ENCODE data around the gene LYST.

The LYST gene

GRCh38 chr1:235866913-235867845, 473 bp upstream of the LYST start:
- Histone ChIP-seq H3K4me1 (ENCODE audit: insufficient read depth, low read length) (peaks cover 8% of the 10 kb centered on the region; the same call in 1 of the 2 replicates), H3K4me3 (ENCODE audit: low read length) (peak overlapping the region; percentile 96), H3K27me3 (ENCODE audit: insufficient read depth, low read length) (peaks cover 29% of the 10 kb centered on the region), H3K27ac (ENCODE audit: low read depth, low read length) (no peak overlapping the region; the same call in 1 of the 2 replicates), H3K9me3 (ENCODE audit: insufficient read depth, low read depth, low read length) (no peaks in the 10 kb centered on the region), H3K36me3 (ENCODE audit: insufficient read depth, low read length) (no peaks in the 10 kb centered on the region), H3K9ac (ENCODE audit: low read depth, low read length) (peak overlapping the region; percentile 67)
- 5% methylated on average over 50 of the region's 56 CpGs for WGBS

- Histone ChIP-seq H3K4me1 (ENCODE audit: insufficient read depth, low read length) (peaks cover 8% of the 10 kb centered on the region; the same call in 1 of the 2 replicates), H3K27ac (ENCODE audit: low read depth, low read length) (no peak overlapping the region), H3K4me3 (ENCODE audit: low read length) (peak overlapping the region; percentile 96), H3K9ac (ENCODE audit: low read depth, low read length) (no peak overlapping the region), H3K36me3 (ENCODE audit: insufficient read depth, low read length) (no peaks in the 10 kb centered on the region), H3K27me3 (ENCODE audit: insufficient read depth, low read length) (peaks cover 29% of the 10 kb centered on the region), H3K9me3 (ENCODE audit: insufficient read depth, low read depth, low read length) (no peaks in the 10 kb centered on the region)
- WGBS: 12% methylated on average over 16 of the region's 16 CpGs
These were observed 1.0 kb downstream of the LYST start for GRCh38 chr1:235865565-235866204.

- Histone ChIP-seq H3K27ac (ENCODE audit: low read depth, low read length) (no peak overlapping the region), H3K9ac (ENCODE audit: low read depth, low read length) (no peak overlapping the region), H3K4me1 (ENCODE audit: insufficient read depth, low read length) (peaks cover 8% of the 10 kb centered on the region; the same call in 1 of the 2 replicates), H3K36me3 (ENCODE audit: insufficient read depth, low read length) (no peaks in the 10 kb centered on the region), H3K4me3 (ENCODE audit: low read length) (no peak overlapping the region), H3K9me3 (ENCODE audit: insufficient read depth, low read depth, low read length) (no peaks in the 10 kb centered on the region), H3K27me3 (ENCODE audit: insufficient read depth, low read length) (peaks cover 29% of the 10 kb centered on the region)
- 38% methylated on average over 2 of the region's 3 CpGs for WGBS
These were observed 1.7 kb downstream of the LYST start for GRCh38 chr1:235864931-235865525.

GRCh38 chr1:235864469-235864868, 2.2 kb downstream of the LYST start:
- peaks cover 29% of the 10 kb centered on the region for H3K27me3 ChIP-seq (ENCODE audit: insufficient read depth, low read length)
- H3K9ac ChIP-seq (ENCODE audit: low read depth, low read length): no peak overlapping the region
- peaks cover 8% of the 10 kb centered on the region; the same call in 1 of the 2 replicates for H3K4me1 ChIP-seq (ENCODE audit: insufficient read depth, low read length)
- H3K36me3 ChIP-seq (ENCODE audit: insufficient read depth, low read length): no peaks in the 10 kb centered on the region
- H3K9me3 ChIP-seq (ENCODE audit: insufficient read depth, low read depth, low read length): no peaks in the 10 kb centered on the region
- 94% methylated on average over 10 of the region's 10 CpGs for WGBS
- H3K4me3 ChIP-seq (ENCODE audit: low read length): no peak overlapping the region
- no peak overlapping the region for H3K27ac ChIP-seq (ENCODE audit: low read depth, low read length)

- Histone ChIP-seq H3K36me3 (ENCODE audit: insufficient read depth, low read length) (no peaks in the 10 kb centered on the region), H3K9ac (ENCODE audit: low read depth, low read length) (no peak overlapping the region), H3K27ac (ENCODE audit: low read depth, low read length) (no peak overlapping the region), H3K9me3 (ENCODE audit: insufficient read depth, low read depth, low read length) (no peaks in the 10 kb centered on the region), H3K4me1 (ENCODE audit: insufficient read depth, low read length) (peaks cover 8% of the 10 kb centered on the region; the same call in 1 of the 2 replicates), H3K27me3 (ENCODE audit: insufficient read depth, low read length) (peaks cover 29% of the 10 kb centered on the region), H3K4me3 (ENCODE audit: low read length) (no peak overlapping the region)
- WGBS: 94% methylated on average over 4 of the region's 4 CpGs
These were observed 3.0 kb downstream of the LYST start for GRCh38 chr1:235863699-235864093.

GRCh38 chr1:235861857-235862256, 4.8 kb downstream of the LYST start:
- peaks cover 4% of the 10 kb centered on the region; the same call in 1 of the 2 replicates for H3K4me1 ChIP-seq (ENCODE audit: insufficient read depth, low read length)
- no peak overlapping the region for H3K27ac ChIP-seq (ENCODE audit: low read depth, low read length)
- no peak overlapping the region for H3K4me3 ChIP-seq (ENCODE audit: low read length)
- H3K36me3 ChIP-seq (ENCODE audit: insufficient read depth, low read length): no peaks in the 10 kb centered on the region
- H3K9me3 ChIP-seq (ENCODE audit: insufficient read depth, low read depth, low read length): no peaks in the 10 kb centered on the region
- no peak overlapping the region for H3K9ac ChIP-seq (ENCODE audit: low read depth, low read length)
- H3K27me3 ChIP-seq (ENCODE audit: insufficient read depth, low read length): peaks cover 29% of the 10 kb centered on the region

GRCh38 chr1:235860829-235861228, 5.9 kb downstream of the LYST start:
- no CpG with 5 or more reads among the region's 1 CpG for WGBS
- Histone ChIP-seq H3K9ac (ENCODE audit: low read depth, low read length) (no peak overlapping the region), H3K27me3 (ENCODE audit: insufficient read depth, low read length) (peaks cover 25% of the 10 kb centered on the region), H3K36me3 (ENCODE audit: insufficient read depth, low read length) (no peaks in the 10 kb centered on the region), H3K27ac (ENCODE audit: low read depth, low read length) (no peak overlapping the region), H3K4me1 (ENCODE audit: insufficient read depth, low read length) (peaks cover 4% of the 10 kb centered on the region; the same call in 1 of the 2 replicates), H3K4me3 (ENCODE audit: low read length) (no peak overlapping the region), H3K9me3 (ENCODE audit: insufficient read depth, low read depth, low read length) (no peaks in the 10 kb centered on the region)

- Histone ChIP-seq H3K9me3 (ENCODE audit: insufficient read depth, low read depth, low read length) (no peaks in the 10 kb centered on the region), H3K9ac (ENCODE audit: low read depth, low read length) (no peak overlapping the region), H3K4me3 (ENCODE audit: low read length) (no peak overlapping the region), H3K27ac (ENCODE audit: low read depth, low read length) (no peak overlapping the region), H3K27me3 (ENCODE audit: insufficient read depth, low read length) (peaks cover 15% of the 10 kb centered on the region), H3K4me1 (ENCODE audit: insufficient read depth, low read length) (no peaks in the 10 kb centered on the region), H3K36me3 (ENCODE audit: insufficient read depth, low read length) (no peaks in the 10 kb centered on the region)
- WGBS: no CpG with 5 or more reads among the region's 1 CpG
These were observed 6.9 kb downstream of the LYST start for GRCh38 chr1:235859789-235860188.

GRCh38 chr1:235858766-235859165, 7.9 kb downstream of the LYST start:
- Histone ChIP-seq H3K27ac (ENCODE audit: low read depth, low read length) (no peak overlapping the region), H3K9ac (ENCODE audit: low read depth, low read length) (no peak overlapping the region), H3K9me3 (ENCODE audit: insufficient read depth, low read depth, low read length) (no peaks in the 10 kb centered on the region), H3K36me3 (ENCODE audit: insufficient read depth, low read length) (no peaks in the 10 kb centered on the region), H3K27me3 (ENCODE audit: insufficient read depth, low read length) (peaks cover 4% of the 10 kb centered on the region; the same call in 1 of the 2 replicates), H3K4me3 (ENCODE audit: low read length) (no peak overlapping the region), H3K4me1 (ENCODE audit: insufficient read depth, low read length) (no peaks in the 10 kb centered on the region)
- 88% methylated on average over 1 of the region's 1 CpG for WGBS

- no peaks in the 10 kb centered on the region for H3K4me1 ChIP-seq (ENCODE audit: insufficient read depth, low read length)
- no peak overlapping the region for H3K9ac ChIP-seq (ENCODE audit: low read depth, low read length)
- 97% methylated on average over 1 of the region's 2 CpGs for WGBS
- H3K9me3 ChIP-seq (ENCODE audit: insufficient read depth, low read depth, low read length): no peaks in the 10 kb centered on the region
- no peak overlapping the region for H3K27ac ChIP-seq (ENCODE audit: low read depth, low read length)
- H3K27me3 ChIP-seq (ENCODE audit: insufficient read depth, low read length): no peaks in the 10 kb centered on the region; the same call in 1 of the 2 replicates
- no peaks in the 10 kb centered on the region for H3K36me3 ChIP-seq (ENCODE audit: insufficient read depth, low read length)
- no peak overlapping the region for H3K4me3 ChIP-seq (ENCODE audit: low read length)
These were observed 8.9 kb downstream of the LYST start for GRCh38 chr1:235857756-235858155.
